ENCODE measurements around the gene DYTN. TPM values are rescaled to one million over a fixed set of nuclear protein-coding genes. Genes with fewer than 3 reads are reported as not detected.
A peak's percentile ranks its signal among the peaks of the same experiment; 100 is the strongest.

DYTN gene
- total and polyA plus RNA-seq, 12 donors, result not detected

DNA sequence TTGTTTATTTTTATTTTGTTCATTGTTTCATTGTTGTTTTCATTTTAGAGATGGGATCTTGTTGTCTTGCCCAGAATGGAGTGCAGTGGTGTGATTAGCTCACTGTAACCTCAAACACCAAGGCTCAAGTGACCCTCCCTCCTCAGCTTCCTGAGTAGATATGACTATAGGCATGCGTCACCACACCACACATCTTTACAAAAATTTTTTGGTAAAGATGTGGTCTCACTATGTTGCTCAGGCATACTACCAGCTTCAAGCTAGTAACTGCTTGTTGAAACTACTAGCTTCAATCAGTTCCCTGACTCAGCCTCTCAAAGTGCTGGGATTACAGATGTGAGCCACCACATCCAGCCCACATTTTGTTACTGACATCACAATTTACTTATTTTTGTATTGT, 61.1 kb downstream of the DYTN start:
- WGBS, 4 donors, result 88 to 93% (median 90%) methylated on average over 1 of the region's 1 CpG
- no peak for DNase-seq

DNA sequence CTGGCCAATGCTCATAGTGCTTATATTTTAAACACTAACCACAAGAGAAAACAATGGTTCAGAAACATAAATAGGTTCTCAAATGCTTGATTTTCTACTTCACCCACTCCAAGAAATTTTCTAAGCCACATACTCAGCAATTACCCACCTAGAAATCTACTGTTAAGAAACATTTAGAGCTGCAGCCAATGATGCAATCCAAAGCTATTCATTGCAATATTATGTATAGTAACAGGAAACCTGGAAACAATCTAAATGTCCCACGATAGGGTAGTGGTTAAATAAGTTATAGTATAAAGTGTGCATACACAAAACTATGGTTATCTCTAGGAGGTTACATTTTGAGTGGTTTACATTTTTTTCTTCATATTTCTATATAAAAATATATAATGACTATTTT, 70.2 kb downstream of the DYTN start:
- Histone ChIP-seq H3K27ac (no peak overlapping the region), H3K4me3 (no peak overlapping the region), H3K36me3 (replicated peaks in 1 of 2) (no peaks in the 10 kb centered on the region), H3K4me1 (replicated peaks in 1 of 2) (no peaks in the 10 kb centered on the region), H3K27me3 (peaks cover 4% of the 10 kb centered on the region), H3K9me3 (replicated peaks in 1 of 3) (no peaks in the 10 kb centered on the region)
- intact Hi-C loops (cut with DNase I), result no loop called here
- WGBS, 4 donors, result 50 to 59% (median 54%) methylated on average over 1 of the region's 1 CpG
- DNase-seq, result no peak
- TF ChIP-seq, protein P1, sequence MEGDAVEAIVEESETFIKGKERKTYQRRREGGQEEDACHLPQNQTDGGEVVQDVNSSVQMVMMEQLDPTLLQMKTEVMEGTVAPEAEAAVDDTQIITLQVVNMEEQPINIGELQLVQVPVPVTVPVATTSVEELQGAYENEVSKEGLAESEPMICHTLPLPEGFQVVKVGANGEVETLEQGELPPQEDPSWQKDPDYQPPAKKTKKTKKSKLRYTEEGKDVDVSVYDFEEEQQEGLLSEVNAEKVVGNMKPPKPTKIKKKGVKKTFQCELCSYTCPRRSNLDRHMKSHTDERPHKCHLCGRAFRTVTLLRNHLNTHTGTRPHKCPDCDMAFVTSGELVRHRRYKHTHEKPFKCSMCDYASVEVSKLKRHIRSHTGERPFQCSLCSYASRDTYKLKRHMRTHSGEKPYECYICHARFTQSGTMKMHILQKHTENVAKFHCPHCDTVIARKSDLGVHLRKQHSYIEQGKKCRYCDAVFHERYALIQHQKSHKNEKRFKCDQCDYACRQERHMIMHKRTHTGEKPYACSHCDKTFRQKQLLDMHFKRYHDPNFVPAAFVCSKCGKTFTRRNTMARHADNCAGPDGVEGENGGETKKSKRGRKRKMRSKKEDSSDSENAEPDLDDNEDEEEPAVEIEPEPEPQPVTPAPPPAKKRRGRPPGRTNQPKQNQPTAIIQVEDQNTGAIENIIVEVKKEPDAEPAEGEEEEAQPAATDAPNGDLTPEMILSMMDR (IDR thresholded peaks at IDR 0.05), result no peak
- no peak for TF ChIP-seq POLR2A (IDR thresholded peaks at IDR 0.05)

More for the DNA sequence above, 61.1 kb downstream of the DYTN start:
- intact Hi-C loops (cut with DNase I), result no loop called here
- H3K36me3 ChIP-seq (replicated peaks in 1 of 2), result no peaks in the 10 kb centered on the region
- no peaks in the 10 kb centered on the region for H3K4me1 ChIP-seq (replicated peaks in 1 of 2)
- H3K27ac ChIP-seq, result no peak overlapping the region
- no peak overlapping the region for H3K4me3 ChIP-seq
- no peaks in the 10 kb centered on the region for H3K9me3 ChIP-seq (replicated peaks in 1 of 3)
- no peak for TF ChIP-seq POLR2A (IDR thresholded peaks at IDR 0.05)
- TF ChIP-seq, protein P1 (IDR thresholded peaks at IDR 0.05), result no peak
- no peaks in the 10 kb centered on the region for H3K27me3 ChIP-seq

DNA sequence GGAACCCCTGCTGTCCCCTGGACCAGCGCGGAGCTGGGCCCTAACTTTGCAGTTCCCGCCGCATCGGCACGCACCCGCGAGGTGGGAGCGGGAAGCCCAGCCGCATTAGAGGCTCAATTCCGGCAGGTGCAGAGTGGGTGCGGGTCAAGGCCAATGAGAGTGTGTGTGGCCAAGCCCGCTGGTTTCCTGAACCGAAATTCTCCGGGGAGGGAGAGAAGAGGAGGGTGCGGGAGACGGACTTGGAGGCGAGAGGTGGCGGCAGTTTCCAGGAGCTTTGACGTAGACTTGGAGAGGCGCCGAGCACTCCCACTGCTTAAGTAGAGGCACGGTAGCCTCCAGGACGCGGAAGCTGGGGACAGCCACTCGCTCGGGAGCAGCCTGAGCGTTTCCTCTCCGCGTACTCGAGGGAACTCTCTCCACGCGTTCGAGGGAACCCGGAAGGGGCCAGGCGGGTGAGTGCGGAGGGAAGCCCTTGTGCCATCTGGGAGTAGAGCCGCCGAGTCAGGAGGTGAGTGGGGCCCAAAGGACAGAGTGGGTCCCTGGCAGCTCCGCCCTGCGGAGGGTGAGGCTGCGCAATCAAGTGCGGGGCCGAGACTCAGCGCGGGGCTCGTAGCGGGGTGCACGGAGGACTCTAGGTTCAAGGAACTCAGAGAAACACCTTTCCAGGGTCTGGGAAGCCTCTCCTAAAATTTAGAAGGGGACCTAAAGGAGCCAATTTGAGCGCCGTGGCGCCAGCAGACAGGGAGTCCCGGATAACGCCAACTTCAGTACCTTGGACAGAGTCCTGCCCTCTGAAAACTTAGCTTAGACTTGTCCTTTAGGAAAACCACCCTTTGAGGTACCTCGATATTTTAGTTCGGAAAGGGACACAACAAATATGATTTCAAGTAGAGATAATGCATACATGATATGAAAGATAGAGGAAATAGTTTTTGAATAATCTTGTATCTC, 75.8 kb downstream of the DYTN start, which contains the start of gene FAM237A:
TSS of gene FAM237A (plus strand) at position 413 of the 951 bp plus-strand sequence. CDS start 1,750 bp downstream, outside the sequence.
- TF ChIP-seq POLR2A (IDR thresholded peaks at IDR 0.05), result no peak
- TF ChIP-seq, protein P1 (IDR thresholded peaks at IDR 0.05), result no peak
- DNase-seq, result peak in 6 of 7 donors; percentile 33 to 62 (median 52)
- H3K27me3 ChIP-seq, result peaks cover 31% of the 10 kb centered on the region
- no peak within 1 kb of the TSS for H3K27ac ChIP-seq
- H3K36me3 ChIP-seq (replicated peaks in 1 of 2), result no peaks in the 10 kb centered on the region
- H3K4me3 ChIP-seq, result no peak within 1 kb of the TSS
- H3K4me1 ChIP-seq (replicated peaks in 1 of 2), result peaks cover 0 to 3% of the 10 kb centered on the region in 2 donors
- intact Hi-C loops (cut with DNase I), result no loop called here
- no peaks in the 10 kb centered on the region for H3K9me3 ChIP-seq (replicated peaks in 1 of 3)
- 4 to 6% (median 4%) methylated on average over 28 to 56 of the region's 56 CpGs for WGBS, 4 donors

DNA sequence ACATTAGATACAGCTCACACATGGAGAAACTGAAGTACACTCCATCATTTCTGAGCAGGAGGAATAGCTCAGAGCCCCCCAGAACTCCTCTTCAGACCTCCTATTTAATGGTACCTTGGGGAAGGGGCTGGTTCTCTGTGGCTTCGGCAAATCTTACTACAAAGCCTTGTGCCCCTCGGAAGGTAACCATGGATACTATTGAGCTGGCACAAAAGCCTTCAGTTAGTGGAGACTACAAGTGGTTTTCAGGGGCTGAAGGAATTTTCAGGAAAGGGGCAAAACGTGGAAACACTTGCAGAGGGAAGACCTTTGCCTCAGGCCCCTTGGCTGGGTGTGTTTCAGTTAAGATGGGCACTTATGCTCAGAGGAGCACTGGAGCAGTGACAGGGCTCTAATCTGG, 77.0 kb downstream of the DYTN start:
- intact Hi-C loops (cut with DNase I), result no loop called here
- WGBS, 4 donors, result 40 to 46% (median 43%) methylated on average over 3 of the region's 3 CpGs
- H3K4me3 ChIP-seq, result no peak overlapping the region
- no peaks in the 10 kb centered on the region for H3K36me3 ChIP-seq (replicated peaks in 1 of 2)
- peaks cover 0 to 3% of the 10 kb centered on the region in 2 donors for H3K4me1 ChIP-seq (replicated peaks in 1 of 2)
- H3K27me3 ChIP-seq, result peaks cover 27% of the 10 kb centered on the region
- H3K27ac ChIP-seq, result no peak overlapping the region
- no peaks in the 10 kb centered on the region for H3K9me3 ChIP-seq (replicated peaks in 1 of 3)
- no peak for TF ChIP-seq POLR2A (IDR thresholded peaks at IDR 0.05)
- TF ChIP-seq, protein P1 (IDR thresholded peaks at IDR 0.05), result no peak
- no peak for DNase-seq

All from adrenal gland (tissue), 12 donors.